GM10266 (cell line): ENCODE measurements around the gene ABR.
"Not testable (repeated sequence)": the region's sequence is repeated elsewhere in the genome, so short reads cannot be mapped to it uniquely, and the experiment has no call there.

Source experiments
- DNase-seq: peaks from one replicate; pipeline ENCODE4 v3.0.0; 2012; ENCODE audit errors: extremely low spot score
- CTCF ChIP-seq: IDR thresholded peaks from 2 replicates; pipeline ENCODE4 v1.5.1; 2012; ENCODE audit warnings: mild to moderate bottlenecking, low read depth; ENCODE audit not compliant: control insufficient read depth, insufficient read depth; ENCODE audit errors: missing control alignments

Gene ABR

GRCh38 chr17:1153795-1154546, 25.8 kb downstream of the ABR start:
- TF ChIP-seq CTCF = no peak
- no peak for DNase-seq

DNA sequence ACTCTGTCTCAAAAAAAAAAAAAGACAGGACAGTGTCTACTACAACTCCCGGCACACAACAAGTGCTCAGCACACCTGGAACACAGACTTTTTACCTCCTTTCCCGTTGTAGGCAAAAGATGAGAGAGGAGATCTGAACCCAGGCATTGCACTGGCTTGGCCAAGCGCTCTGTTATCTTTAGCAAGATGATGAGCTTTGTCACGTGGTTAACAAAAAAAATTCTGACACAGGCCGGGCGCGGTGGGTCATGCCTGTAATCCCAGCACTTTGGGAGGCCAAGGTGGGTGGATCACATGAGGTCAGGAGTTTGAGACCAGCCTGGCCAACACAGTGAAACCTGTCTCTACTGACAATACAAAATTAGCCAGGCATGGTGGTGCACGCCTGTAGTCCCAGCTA, 27.2 kb downstream of the ABR start:
- DNase-seq = not testable (repeated sequence)

- no peak for TF ChIP-seq CTCF
- no peak for DNase-seq
Observed at GRCh38 chr17:1150863-1151600, 28.7 kb downstream of the ABR start.

DNA sequence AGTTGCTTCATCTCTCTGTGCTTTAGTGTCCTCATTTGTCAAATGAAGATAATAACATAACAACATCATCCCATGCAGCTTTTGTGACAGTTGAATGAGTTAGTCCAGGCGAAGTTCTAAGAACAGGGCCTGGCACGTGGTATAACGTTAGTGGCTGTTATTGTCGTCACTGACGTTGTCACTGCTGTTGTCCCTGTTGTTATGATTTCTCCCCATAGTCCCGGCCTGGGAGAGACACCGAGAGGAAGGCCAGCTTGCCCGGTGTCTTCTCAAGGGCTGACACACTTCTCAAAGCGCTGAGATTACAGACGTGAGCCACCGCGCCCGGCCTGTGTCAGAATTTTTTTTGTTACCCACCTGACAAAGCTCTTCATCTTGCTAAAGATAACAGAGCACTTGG, 29.9 kb downstream of the ABR start:
- no peak for DNase-seq
- TF ChIP-seq CTCF = no peak

DNA sequence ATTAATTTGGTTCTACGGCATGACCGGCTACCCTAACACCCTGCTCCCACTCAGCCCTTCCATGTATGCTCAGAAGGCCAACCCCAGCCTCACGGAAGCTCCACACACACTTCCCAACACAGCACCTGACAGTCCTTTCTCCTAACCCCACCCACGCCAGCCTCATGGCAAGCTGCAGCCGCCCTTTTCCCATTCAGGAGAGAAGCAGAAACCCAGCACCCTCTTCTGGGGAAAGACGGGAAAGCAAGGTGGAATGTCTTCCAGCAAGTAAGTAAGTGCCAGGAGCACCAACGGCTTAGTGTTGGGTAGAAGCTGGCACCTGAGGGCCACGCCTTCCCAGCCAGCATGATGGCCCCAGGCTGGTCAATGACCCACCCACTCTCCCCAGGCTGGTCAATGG, 32.1 kb downstream of the ABR start:
- no peak for TF ChIP-seq CTCF
- DNase-seq = no peak

DNA sequence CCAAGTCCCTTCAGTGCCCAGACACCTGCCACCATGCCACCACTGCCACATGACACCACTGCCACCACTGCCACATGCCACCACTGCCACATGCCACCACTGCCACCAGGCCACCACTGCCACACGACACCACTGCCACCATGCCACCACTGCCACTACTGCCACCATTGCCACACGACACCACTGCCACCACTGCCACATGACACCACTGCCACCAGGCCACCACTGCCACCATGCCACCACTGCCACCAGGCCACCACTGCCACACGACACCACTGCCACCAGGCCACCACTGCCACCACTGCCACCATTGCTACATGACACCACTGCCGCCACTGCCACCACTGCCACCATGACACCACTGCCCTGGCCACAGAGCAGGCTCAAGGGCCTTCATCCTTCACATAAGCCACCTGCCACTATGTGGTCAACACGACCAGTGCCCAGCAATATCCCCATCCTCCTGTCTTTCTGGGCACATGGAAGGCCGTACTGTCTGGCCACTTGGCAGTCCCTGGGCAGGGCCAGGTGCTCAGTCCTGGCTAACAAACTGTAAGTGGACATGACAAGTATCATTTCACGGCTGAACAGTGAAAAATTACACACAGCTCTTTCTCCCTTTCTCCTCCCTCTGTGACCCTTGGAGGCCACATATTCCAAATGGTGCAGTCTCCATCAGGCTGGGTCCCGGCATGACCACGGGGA, 33.1 kb downstream of the ABR start:
- TF ChIP-seq CTCF = no peak

DNA sequence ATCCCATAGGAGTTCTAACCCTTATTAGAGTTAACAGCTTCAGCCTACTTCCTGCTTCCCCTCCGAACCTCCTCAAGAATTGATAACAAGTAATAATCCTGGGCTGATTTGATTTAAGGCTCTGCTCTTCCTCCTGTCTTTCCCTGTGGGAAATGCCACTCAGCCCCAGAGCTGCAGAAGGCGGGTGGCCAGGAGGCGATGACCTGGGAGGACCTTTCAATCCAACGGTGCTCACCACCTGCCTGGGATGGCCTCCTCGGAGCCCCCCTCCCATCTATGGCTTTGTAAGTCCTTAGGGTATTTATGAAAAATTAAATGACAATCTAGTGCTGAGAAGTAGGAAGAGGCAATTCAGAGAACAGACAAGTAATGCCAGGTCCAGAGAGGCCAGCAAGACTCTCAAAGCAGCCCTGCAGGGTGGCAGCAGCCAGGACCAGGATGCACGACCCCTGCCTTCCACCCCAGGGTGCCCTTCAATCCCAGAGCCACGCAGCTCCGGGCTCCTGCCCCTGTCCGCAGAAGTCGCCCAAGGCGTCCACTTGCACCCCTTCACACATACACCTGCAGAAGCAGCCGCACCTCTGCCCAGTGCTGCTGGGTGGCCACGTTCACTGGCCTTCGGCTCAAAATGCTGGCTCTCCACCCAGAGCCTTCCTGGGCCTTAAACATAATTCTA, 34.3 kb downstream of the ABR start:
- no peak for TF ChIP-seq CTCF
- no peak for DNase-seq

More for the DNA sequence above, 33.1 kb downstream of the ABR start:
- no peak for DNase-seq
